Ureter (tissue), 1 donor: Measurements from ENCODE around the gene AIFM3. TPM values are rescaled to one million over a fixed set of nuclear protein-coding genes. Genes with fewer than 3 reads are reported as not detected.
"Not testable (repeated sequence)": the region's sequence is repeated elsewhere in the genome, so short reads cannot be mapped to it uniquely, and the experiment has no call there.

Source experiments
- DNase-seq: peaks from one replicate; pipeline ENCODE4 v3.0.0-alpha.2; 2020; ENCODE audit warnings: low spot score
- total RNA-seq: library from RNA; stranded (reverse); gene quantifications from one replicate; pipeline ENCODE4 v1.2.4, GENCODE V29; 2023
- donor health status: DM: yes; HTN: yes; CAD: no.

AIFM3 gene
- total RNA-seq, 1 donor from 2014 or later, result 15.4 TPM

DNA sequence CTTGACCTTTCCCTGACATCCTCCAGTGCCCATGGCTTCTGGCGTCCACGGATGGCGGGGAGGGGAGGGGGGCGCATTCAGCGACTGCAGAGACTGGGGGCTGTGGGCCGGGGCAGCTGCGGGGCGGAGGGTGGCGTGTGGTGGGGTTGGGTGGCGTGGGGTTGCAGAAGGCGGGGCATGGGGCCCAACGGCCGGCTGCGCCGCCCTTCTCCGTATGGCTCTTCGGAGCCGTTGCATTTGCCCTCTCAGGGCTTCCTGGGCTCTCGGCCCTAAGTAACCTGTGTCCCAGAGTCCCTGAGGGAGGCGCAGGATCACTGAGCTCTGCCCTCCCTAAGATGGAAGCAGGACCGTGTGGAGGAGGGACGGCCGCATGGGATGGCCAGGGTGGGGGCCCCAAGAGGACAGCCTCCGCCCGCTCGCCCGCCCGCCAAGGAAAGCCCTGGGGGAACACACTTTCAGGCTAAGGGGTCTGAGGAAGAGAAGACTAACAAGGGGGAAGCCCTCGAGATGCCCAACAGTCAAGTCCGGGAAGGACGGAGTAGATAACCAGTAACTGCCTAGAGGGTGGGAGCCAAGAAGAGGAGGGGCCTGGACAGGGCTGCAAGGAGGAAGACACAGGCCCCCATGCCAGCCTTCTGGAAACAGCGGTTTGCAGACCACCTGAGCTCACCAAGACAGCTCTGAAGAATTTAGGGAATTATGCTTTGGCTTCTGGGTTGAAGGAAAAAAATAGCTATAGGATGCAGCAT, 9.2 kb upstream of the AIFM3 start:
- no peak for DNase-seq

DNA sequence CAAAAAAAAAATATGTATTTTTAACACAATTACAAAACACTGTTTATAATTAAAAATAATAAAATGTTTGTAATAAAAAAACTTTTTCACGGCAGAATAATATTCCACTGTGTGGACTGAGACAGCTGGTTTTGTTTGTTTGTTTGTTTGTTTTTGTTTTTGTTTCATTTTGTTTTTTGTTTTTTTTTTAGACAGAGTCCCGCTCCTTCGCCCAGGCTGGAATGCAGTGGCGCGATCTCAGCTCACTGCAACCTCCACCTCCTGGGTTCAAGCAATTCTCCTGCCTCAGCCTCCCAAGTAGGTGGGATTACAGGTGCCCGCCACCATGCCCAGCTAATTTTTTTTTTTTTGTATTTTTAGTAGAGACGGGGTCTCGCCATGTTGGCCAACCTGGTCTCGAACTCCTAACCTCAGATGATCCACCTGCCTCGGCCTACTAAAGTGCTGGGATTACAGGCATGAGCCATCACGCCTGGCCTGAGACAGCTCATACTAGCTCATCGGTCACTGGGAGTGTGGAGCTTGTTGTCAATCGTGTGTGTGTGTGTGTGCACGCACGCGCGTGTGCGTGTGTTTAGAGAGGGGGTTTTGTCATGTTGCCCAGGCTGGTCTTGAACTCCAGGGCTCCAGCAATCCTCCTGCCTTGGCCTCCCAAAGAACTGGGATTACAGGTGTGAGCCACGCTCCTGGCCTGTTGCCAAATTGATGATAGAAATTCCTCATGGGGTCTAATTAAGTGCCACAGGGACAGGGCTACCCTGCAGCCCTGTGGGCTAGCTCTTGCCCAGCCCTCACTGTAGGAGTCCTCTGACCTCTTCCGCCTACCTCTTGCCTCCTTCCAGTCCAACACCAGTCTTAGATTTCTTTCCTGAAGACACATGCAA, 7.2 kb upstream of the AIFM3 start:
- no peak for DNase-seq

- DNase-seq, result no peak
Measured at GRCh38 chr22:20960609-20961008, 6.4 kb upstream of the AIFM3 start.

- DNase-seq, result no peak
Measured at GRCh38 chr22:20962491-20962945, 4.5 kb upstream of the AIFM3 start.

GRCh38 chr22:20963201-20964052, 3.6 kb upstream of the AIFM3 start:
- DNase-seq, result no peak

- no peak for DNase-seq
Measured at GRCh38 chr22:20964090-20964798, 2.8 kb upstream of the AIFM3 start.

DNA sequence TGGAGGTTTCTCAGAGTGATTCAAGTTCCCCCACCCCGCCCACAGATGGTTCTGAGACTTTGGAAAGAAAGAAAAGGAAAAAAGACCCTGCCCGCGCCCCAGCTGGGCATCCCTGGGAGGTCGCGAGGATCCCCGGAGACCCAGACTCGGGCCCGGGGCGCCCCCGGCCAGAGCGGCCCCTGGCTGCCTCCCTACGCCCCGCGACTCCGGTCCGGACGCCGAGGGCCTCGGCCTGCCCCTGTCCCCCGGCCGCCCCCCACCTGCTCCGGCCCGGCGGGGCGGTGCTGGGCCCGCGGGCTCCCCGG, 2.3 kb upstream of the AIFM3 start:
- DNase-seq, result no peak

GRCh38 chr22:20965104-20965887, 1.8 kb upstream of the AIFM3 start:
- DNase-seq, result no peak

GRCh38 chr22:20965888-20966855, 883 bp upstream of the AIFM3 start:
- no peak for DNase-seq

DNA sequence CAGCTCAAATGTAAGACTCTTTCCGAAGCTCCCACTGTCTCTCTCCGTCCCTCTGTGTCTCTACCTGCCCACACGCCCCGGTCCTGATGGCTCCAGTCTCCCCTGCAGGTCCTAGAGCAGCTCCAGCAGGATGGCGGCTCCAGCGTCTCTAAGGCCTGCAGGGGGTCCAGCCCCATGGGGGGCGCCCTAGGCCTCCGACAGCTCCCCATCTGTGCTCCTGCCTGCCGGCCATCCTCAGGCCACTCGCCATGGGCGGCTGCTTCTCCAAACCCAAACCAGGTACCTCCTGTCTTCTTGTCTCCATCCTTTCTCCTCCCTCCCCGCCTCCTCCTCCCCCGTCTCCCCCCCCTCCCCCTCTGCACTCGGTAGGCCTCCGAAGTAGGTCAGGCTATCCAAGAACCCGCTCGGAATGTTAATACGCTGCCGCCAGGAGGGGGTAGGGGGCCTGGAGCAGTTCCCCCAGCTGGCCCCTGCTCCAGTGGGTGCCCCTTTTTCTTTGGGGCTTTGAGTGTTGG, 699 bp downstream of the AIFM3 start:
- DNase-seq, result no peak

- no peak for DNase-seq
Measured at GRCh38 chr22:20968281-20968977, 1.4 kb downstream of the AIFM3 start.

DNA sequence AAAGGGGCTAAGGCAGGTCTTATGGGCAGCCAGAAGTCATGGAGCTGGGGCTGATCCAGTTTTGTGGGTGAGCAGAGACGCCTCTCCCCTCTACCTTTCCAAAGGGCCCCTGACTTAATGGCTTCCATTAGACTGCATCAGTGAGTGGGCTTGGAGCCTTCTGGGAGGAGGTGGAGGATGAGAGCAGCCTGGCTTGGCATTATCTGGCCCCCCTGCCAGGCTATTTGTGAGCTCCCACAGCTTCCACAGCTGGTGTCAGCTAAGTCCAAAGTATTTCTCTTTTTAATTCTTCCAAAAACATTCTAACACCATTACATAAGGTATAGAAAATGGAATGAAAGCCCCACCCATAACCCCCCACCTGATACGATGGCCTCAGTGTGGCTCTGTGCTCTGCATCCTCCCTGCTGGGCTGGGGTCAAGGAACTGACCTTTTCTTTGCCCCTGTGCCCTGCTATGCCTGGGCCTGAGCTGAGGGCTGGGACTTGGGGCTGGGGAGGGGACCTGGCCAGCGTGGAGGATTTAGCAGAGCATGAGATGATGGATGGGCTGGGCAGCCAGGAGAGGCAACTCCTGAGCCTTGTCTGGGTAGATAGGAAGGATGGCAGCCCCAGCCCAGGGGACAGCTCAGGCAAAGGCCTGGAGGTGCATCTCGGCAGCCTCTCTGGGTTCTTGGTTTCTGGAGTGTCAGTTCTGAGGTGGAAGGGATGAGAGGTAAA, 4.0 kb downstream of the AIFM3 start:
- DNase-seq, result no peak

DNA sequence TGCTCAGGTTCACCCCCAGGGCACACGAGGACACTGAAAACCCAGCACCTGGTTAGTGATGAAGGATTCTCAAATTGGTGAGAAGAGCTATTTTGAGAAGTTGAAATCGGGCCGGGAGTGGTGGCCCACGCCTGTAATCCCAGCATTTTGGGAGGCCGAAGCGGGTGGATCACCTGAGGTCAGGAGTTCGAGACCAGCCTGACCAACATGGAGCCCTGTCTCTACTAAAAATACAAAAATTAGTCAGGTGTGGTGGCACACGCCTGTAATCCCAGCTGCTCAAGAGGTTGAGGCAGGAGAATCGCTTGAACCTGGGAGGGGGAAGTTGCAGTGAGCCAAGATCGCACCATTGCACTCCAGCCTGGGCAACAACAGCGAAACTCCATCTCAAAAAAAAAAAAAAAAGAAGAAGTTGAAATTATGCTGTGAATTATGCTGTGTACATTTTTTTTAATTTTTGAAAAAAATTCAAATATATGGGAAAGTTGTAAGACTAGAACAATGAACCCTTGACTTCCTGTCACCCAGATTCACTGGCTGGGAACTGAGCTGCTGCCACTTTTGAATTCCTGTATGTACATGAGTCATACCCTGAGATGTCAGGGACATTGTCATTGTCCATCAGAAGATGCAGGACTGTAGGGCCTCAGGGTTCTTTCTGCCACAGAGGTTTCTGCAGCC, 5.1 kb downstream of the AIFM3 start:
- DNase-seq, result not testable (repeated sequence)

GRCh38 chr22:20972933-20973577, 6.0 kb downstream of the AIFM3 start:
- DNase-seq, result no peak

DNA sequence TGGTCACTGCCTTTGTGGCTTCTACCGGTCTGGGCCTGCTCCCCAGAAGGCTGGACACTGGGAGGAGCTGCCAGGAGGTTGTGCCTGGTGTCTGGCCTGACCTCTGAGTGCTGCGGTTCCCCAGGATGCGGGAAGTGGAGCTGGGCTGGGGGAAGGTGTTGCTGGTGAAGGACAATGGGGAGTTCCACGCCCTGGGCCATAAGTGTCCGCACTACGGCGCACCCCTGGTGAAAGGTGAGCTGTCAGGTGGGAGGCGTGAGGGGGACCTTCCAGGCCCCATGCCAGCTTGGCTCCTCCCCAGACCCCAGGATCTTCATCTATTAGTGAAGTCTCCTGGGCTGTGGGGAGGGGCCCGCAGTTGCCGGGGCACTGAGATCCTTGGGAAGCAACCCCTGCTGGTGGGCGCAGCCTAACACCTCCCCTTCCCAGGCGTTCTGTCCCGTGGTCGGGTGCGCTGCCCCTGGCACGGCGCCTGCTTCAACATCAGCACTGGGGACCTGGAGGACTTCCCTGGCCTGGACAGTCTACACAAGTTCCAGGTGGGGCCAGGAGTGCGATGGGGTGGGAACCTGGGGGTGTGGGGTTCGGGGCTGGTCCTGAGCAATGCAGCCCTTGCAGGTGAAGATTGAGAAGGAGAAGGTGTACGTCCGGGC, 6.7 kb downstream of the AIFM3 start:
- DNase-seq, result no peak

DNA sequence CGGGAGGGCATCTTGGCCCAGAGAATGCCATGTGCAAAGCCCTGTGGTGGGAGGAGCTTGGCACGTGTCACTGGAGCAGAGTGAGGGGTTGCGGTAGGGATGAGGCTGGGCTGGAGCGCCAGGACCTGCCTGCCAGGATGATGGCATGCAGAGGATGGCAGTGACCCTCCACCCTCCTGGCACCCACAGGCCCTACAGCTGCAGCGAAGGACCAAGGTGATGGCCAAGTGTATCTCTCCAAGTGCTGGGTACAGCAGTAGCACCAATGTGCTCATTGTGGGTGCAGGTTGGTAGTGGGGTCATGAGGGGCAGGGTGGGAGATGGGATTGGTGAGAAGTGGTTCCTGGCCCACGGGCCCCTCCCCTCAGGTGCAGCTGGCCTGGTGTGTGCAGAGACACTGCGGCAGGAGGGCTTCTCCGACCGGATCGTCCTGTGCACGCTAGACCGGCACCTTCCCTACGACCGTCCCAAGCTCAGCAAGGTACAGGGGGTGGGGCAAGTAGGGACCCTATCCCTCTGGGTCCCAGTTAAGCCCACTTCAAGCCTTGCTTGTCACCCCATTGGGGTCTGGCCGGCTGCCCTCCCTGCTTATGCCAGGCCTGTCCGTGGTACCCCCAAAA, 7.4 kb downstream of the AIFM3 start:
- DNase-seq, result no peak
